NCI-H1694 (cell line): ENCODE measurements around the gene CDADC1.
"Not testable (repeated sequence)": the region's sequence is repeated elsewhere in the genome, so short reads cannot be mapped to it uniquely, and the experiment has no call there.

Experiments used
- DNase-seq: peaks from one replicate; lab custom pipeline; 2025; lab: John Stamatoyannopoulos, UW

Gene CDADC1

DNA sequence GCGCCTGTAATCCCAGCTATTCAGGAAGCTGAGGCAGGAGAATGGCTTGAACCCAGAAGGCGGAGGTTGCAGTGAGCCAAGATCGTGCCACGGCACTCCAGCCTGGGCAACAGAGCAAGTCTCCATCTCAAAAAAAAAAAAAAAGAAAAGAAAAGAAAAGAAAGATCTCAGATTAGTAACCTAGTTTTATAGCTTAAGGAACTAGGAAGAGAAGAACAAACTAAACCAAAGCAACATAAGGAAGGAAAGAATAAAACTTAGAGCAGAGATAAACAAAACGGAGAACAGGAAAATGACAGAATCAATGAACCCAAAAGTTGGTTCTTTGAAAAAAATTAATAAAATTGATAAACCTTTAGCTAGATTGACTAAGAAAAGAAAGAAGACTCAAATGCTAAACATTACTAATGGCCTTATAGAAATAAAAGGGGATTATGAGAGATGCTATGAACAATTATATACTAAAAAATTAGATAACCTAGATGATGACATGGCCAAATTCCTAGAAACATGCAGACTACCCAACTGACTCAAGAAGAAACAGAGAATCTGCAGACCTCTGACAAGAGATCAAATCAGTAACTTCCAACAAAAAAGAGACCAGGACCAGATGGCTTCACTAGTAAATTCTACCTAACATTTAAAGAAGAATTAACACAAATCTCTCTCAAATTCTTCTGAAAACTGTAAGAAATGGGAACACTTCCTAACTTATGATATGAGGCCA is 68.2 kb downstream of the CDADC1 start:
- no peak for DNase-seq

DNA sequence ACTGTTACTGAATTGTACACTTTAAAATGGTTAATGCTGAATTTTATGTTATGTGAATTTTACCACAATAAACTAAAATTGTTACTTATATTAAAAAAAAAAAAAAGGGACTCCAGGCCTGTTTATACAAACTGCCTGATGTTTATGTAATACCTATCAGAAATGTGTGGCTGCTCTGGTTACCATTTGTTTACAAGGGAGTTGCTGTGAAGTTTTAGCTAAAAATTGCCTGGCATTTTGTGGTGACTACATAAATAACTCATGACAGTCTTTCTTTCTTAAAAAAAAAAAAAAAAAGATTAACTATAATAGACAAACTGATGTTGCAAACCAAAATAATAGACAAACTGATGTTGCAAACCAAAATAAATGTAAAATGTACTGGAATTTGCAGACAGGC is 71.8 kb downstream of the CDADC1 start:
- no peak for DNase-seq

DNA sequence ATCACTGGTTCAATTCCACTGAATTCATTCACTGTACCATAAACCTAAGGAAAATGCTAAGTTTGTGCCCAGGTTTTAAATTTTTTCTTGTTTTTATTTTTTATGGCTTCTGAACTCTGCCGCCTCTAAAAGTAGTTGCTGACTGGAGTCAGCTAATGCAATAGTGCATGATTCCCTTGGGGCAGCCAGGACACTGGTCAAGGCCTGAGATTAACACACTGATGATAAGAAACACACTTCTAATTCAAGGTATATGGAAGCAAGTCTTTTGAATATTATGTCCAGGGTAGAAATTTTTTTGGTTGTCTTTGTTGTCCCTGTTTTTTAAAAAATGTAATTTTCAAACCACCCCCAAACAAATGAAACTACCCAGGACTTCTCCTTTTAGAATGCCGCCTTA is 72.2 kb downstream of the CDADC1 start:
- DNase-seq: no peak

DNA sequence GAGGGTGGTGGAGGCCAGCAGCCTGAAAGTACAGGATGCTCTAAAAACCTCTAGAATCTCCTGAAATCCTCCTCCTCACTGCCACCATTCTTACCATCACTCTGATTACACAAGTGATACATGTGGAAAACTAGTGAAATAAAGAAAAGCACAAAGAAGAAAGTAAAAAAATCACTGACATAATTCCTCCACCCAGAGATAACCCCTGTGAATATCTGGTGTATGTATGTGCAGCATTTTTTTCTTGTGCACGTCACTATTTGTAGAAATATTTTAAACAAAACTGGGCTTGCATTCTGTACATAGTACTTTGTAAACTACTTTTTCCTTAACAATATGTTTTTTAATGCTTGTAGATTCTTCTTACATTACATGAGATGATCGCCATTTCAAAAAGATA is 73.2 kb downstream of the CDADC1 start:
- DNase-seq: no peak

DNA sequence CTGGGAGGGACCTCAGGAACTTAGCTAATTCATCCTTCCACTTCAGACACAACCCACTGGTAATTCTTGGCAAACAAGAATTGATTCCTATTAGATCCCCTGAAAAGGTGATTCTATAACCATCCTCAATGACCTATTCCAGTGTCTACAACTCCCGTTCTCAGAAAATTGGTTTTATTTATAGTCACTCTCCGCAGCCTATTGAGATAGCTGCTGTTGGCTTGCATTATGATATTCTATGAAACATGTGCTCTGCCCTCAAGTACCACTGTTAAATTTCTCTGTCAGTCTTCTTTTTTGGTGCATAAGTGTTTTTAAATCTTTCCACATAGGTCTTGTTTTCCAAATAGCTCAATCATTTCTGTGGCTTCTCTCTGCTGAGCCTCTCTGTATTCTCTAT is 75.0 kb downstream of the CDADC1 start:
- DNase-seq: no peak

DNA sequence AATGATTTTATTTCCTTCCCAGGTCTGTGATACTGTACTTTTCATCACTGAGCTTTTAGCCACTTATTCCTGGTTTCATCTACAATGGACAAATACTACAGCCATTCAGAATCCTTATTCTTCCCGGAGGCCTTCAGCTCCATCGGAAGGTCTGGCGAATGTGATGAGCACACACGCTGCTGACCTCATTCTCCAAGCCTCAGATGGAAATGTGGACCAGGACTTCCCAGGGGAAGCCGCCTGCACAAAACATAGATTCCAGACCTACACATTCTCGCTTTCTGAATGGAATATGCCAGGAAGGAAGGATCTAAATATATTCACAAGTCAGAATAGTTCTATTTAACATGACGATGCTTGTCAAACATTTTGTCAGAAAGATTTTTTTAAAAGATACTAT is 75.6 kb downstream of the CDADC1 start:
- DNase-seq: no peak

DNA sequence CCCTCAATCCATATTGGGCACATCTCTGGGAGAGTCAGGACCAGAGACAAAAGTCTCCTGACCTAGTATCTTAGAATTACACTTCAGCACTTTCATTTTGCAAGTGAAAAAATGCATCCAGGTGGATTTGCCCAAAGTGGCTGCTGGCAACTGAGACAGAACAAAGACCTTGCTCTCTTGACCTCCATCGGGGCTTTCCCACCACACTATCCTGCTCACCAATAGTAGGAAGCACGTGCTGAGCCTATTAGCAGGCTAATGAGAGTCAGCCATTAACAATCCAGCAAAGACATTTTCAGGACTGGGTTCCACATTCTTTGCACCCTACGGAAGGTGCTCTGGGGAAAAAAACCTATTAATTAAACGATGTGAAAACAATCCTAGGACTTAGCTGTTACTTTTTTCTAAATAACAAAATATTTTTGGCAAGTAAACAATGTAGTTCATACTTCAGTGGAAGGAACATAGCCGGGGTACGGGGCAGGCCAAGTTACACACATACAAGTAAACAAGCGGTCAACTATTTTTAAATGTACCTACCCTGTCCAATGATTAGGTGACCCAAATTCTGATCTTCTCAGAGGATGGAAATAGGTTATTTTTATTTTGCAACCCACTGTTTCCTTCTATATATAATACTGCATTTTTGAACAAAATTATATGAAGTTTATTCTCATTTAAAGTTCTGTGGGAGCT is 78.6 kb downstream of the CDADC1 start:
- DNase-seq: no peak

DNA sequence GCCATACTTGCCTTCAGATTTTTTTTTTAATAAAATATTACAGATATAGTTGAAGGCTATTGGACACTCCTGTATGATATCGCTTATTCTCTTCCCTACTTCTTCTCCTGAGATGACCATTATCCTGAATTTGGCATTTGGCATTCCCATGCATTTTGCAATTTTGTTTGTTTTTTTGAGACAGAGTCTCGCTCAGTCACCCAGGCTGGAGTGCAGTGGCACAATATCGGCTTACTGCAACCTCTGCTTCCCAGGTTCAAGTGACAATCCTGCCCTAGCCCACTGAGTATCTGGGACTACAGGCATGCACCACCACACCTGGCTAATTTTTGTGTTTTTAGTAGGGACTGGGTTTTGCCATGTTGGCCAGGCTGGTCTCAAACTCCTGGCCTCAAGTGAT is 79.4 kb downstream of the CDADC1 start:
- DNase-seq: not testable (repeated sequence)

DNA sequence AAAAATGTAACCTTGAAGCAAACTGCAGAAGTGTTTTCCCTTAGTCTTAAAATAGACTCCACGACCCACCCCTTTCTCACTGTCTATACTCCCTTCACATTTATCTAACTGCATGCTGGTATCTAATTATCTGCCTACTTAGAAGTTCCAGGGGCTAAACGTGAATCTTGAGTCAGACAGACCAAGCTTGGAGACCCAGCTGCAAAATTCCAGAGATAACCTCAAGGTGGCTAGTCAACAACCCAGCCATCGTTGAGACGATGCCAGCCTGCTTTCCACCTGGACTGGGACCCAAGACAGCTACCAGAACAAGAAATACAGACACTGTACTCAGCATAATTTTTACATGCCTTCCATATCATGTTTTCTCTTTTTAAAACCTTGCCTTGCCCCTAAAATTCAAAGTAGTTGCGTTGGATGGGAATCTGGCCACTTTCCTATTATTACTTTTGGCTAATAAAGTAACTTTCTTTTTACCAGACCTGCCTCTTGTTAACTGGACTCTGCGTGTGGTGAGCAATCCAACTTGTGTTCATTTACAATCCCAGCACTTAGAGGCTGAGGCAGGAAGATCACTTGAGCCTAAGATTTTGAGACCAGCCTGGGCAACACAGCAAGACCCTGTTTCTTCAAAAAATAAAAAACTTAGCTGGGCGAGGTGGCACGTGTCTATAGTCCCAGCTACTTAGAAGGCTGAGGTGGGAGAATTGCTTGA is 82.3 kb downstream of the CDADC1 start:
- DNase-seq: no peak

DNA sequence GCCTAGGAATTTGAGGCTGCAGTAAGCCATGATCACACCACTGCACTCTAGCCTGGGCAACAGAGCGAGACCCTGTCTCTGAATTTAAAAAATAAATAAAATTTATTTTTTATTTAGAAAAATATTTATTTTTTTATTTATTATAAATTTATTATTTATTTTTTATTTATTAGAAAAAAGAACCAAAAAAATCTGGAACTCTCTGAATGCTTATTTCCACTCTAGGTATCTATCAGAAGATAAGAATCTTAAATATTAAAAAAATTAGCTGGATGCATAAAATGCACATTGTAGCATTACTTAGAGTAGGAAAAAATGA is 82.8 kb downstream of the CDADC1 start:
- DNase-seq: no peak

DNA sequence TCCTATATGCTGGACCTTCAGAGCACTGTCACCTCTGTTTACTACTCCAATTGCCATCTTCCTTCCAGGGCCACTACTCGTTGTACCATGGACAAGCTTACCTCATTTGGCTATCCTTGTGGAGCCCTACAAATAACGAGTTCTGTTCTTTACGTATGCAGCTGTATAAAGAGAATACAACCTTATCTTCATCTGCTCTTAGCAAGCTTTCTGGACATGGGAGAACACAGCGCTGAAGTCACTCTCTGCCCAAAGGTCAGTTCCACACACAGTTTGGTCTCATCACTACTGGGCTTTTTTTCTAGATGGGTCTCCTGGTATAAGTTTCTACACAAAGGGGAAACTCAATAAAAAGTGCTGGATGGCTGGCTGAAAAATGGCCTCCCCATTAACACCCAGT is 88.9 kb downstream of the CDADC1 start:
- no peak for DNase-seq

DNA sequence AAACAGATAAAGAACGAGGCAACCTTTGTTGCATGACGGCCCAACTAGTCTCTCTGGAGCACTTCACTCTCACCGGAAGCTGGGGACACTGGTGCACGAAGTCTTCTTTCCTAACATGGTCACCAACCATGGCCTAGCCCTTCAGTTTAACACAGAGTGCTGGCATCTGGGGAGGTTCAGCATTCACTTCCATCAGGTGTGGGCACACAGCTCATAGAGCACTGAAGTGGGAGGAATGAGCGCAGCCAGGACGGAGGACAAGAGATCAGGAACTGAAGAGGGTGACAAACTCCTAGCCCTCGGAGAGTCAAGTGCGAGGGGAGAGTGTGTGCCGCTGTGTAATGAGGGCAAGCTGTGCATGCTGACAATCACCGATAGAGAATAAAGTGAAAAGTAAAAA is 92.4 kb downstream of the CDADC1 start:
- DNase-seq: no peak

DNA sequence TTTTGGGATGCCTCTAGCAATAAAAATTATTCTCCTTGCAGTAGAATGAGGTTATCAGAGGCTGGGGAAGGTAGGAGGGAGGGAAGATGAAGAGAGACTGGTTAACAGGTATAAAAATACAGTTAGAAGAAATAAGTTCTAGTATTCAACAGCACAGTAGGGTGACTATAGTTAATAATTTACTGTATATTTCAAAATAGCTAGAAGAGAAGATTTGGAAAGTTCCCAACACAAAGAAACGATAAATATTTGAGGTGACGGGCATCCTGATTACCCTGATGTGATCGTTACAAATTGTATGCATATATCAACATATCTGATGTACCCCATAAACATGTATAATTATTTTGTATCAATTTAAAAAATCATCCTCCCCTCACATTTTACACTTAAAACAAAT is 93.8 kb downstream of the CDADC1 start:
- no peak for DNase-seq

DNA sequence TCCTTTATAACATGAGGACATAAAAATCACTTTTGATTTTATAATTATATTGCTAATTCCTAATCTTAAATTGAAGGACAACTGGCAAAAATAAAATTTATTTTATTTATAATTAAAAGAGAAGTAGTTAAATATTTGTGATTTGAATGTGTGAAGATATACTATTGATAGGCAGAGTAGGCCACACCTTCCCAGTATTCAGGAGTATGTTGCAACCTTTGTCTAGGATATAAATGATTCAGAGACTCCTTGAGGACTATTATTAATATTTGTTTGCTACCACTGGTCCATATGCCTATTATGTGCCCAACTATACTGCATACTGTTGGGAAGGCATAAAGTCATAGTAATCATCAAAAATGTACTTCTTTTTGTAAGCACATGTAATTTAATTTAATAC is 94.2 kb downstream of the CDADC1 start:
- no peak for DNase-seq

DNA sequence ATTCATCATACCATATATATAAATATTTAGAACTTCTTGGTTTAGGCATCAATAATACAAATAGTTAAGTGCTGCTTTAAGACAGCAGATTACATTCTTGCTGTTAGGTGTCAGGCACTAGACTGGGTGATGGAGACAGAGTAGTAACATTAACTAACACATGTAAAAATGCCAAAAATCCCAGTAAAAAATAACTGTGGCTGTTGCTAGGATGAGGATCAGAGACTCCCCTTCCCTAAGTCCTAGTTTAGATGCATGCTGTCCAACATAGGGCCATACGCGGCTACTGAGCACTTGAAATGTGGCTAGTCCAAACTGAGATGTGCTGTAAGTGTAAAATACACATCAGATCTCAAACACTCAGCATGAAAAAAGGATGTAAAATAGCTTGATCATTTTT is 94.7 kb downstream of the CDADC1 start:
- DNase-seq: no peak
